Stomach (tissue), 9 donors: Measurements from ENCODE around the gene CHST14. TPM values are rescaled to one million over a fixed set of nuclear protein-coding genes. Genes with fewer than 3 reads are reported as not detected.
A peak's percentile ranks its signal among the peaks of the same experiment; 100 is the strongest.
"Not testable (repeated sequence)": the region's sequence is repeated elsewhere in the genome, so short reads cannot be mapped to it uniquely, and the experiment has no call there.

Experiments
- DNase-seq, 2 donors: peaks; one replicate each; pipeline versions ENCODE4 v3.0.0 to v3.0.0-alpha.2; 2013 to 2019
- H3K27ac ChIP-seq, 5 donors: fragments of 200-600 bp in 4 of 5; sonication (generic) in 4 of 5; one replicate each; pipeline ENCODE4 v1.5.1; 2013 to 2019; ENCODE audit warnings: mild to moderate bottlenecking in 1 of 5, moderate library complexity in 1 of 5
- H3K27me3 ChIP-seq, 3 donors: fragments of 200-600 bp; sonication (generic); one replicate each; pipeline ENCODE4 v1.5.1; 2017 to 2019; ENCODE audit warnings: mixed run types in 1 of 3
- H3K36me3 ChIP-seq, 4 donors: fragments of 200-600 bp; sonication (generic); 1 replicate in 3 of 4; 2 replicates in 1 of 4; pipeline ENCODE4 v1.5.1; 2016 to 2019
- H3K4me1 ChIP-seq, 4 donors: fragments of 200-600 bp; sonication (generic); one replicate each; pipeline ENCODE4 v1.5.1; 2016 to 2019
- H3K4me3 ChIP-seq, 4 donors: fragments of 200-600 bp; sonication (generic) in 3 of 4; one replicate each; pipeline ENCODE4 v1.5.1; 2016 to 2019; ENCODE audit warnings: mild to moderate bottlenecking in 1 of 4
- H3K9me3 ChIP-seq, 4 donors: fragments of 200-600 bp; sonication (generic); one replicate each; pipeline ENCODE4 v1.5.1; 2016 to 2019
- CTCF ChIP-seq, 7 experiments: fragments of 450-650 bp in 4 of 7; fragments of 200-600 bp in 3 of 7; sonication (generic) in 3 of 7; IDR thresholded peaks; one replicate each; pipeline ENCODE4 v1.5.1; 2016 to 2019; ENCODE audit warnings: antibody characterized with exemption in 7 of 7, control low read depth in 2 of 7, mild to moderate bottlenecking in 1 of 7
- EP300 ChIP-seq: sonication (generic); formaldehyde crosslinking; IDR thresholded peaks from one replicate; pipeline ENCODE4 v1.6.1; 2017; ENCODE audit warnings: antibody characterized with exemption
- POLR2A ChIP-seq, 4 donors: fragments of 450-650 bp; IDR thresholded peaks; one replicate each; pipeline ENCODE4 v1.6.1; 2016; ENCODE audit warnings: antibody characterized with exemption in 4 of 4, control low read depth in 2 of 4, mild to moderate bottlenecking in 1 of 4, moderate library complexity in 1 of 4
- POLR2AphosphoS5 ChIP-seq, 3 donors: sonication (generic); formaldehyde crosslinking; IDR thresholded peaks; one replicate each; pipeline ENCODE4 v1.6.1; 2016; ENCODE audit warnings: antibody characterized with exemption in 3 of 3
- WGBS, 5 donors: extraction: QIAGEN DNeasy Blood & Tissue Kit in 3 of 5; methylation state at CpG; one replicate each; pipeline versions ENCODE4 v1.1.5 to v1.1.7; 2013 to 2018; 5-methylcytosine and 5-hydroxymethylcytosine counted together
- intact Hi-C: fragments of 100-400 bp; cut with DNase I; formaldehyde crosslinking; loops from one replicate; pipeline ENCODE4 v1.15.1; 2023; ENCODE audit warnings: low total_unique reads
- polyA plus RNA-seq, 3 donors: library from polyadenylated mRNA; stranded (reverse); fragments of 200-250 nt; gene quantifications; one replicate each; pipeline ENCODE4 v1.2.3, GENCODE V29; 2013
- total RNA-seq, 5 donors: library from RNA; depleted of rRNA; stranded (reverse); fragments of >200 nt; gene quantifications; one replicate each; pipeline versions ENCODE4 v1.1.0 to v1.2.3, GENCODE V29; 2014 to 2016
- donor health status: healthy with polysubstance abuse.
- donor health status: Bipolar disorder and iron deficiency.
- donor health status: healthy.

Gene CHST14
- total and polyA plus RNA-seq, 8 donors = 0.92 to 14.6 (median 5.1) TPM

GRCh38 chr15:40451527-40452158, 19.1 kb upstream of the CHST14 start:
- intact Hi-C loops = no loop called here
- Histone ChIP-seq H3K4me3 (no peak overlapping the region), H3K36me3 (no peaks in the 10 kb centered on the region), H3K27ac (no peak overlapping the region), H3K4me1 (peaks cover 28 to 67% (median 54%) of the 10 kb centered on the region in 4 donors), H3K9me3 (no peaks in the 10 kb centered on the region), H3K27me3 (no peaks in the 10 kb centered on the region)
- TF ChIP-seq POLR2A (IDR thresholded peaks at IDR 0.05) (no peak), POLR2AphosphoS5 (IDR thresholded peaks at IDR 0.05) (no peak), CTCF (IDR thresholded peaks at IDR 0.05) (no peak), EP300 (no peak)
- WGBS, 5 donors = 61 to 70% (median 67%) methylated on average over 3 of the region's 3 CpGs
- DNase-seq = no peak

GRCh38 chr15:40452296-40453090, 18.3 kb upstream of the CHST14 start:
- Histone ChIP-seq H3K9me3 (no peaks in the 10 kb centered on the region), H3K4me3 (no peak overlapping the region), H3K27ac (no peak overlapping the region), H3K36me3 (no peaks in the 10 kb centered on the region), H3K4me1 (peaks cover 29 to 71% (median 58%) of the 10 kb centered on the region in 4 donors), H3K27me3 (no peaks in the 10 kb centered on the region)
- DNase-seq = no peak
- 52 to 70% (median 66%) methylated on average over 10 to 11 of the region's 11 CpGs for WGBS, 5 donors
- no peak for TF ChIP-seq POLR2A (IDR thresholded peaks at IDR 0.05)
- intact Hi-C loops = no loop called here

- H3K4me1 ChIP-seq = peaks cover 29 to 70% (median 58%) of the 10 kb centered on the region in 4 donors
- H3K9me3 ChIP-seq, intact Hi-C loops, H3K27me3 ChIP-seq, H3K36me3 ChIP-seq, H3K27ac ChIP-seq, H3K4me3 ChIP-seq, DNase-seq: not testable (repeated sequence)
- WGBS, 5 donors = 52 to 68% (median 59%) methylated on average over 2 to 3 of the region's 3 CpGs
Measured at GRCh38 chr15:40453941-40454340, 16.8 kb upstream of the CHST14 start.

- H3K9me3 ChIP-seq = no peaks in the 10 kb centered on the region
- no peak for DNase-seq
- no peak overlapping the region for H3K27ac ChIP-seq
- H3K4me1 ChIP-seq = peaks cover 29 to 66% (median 56%) of the 10 kb centered on the region in 4 donors
- TF ChIP-seq EP300 (no peak), POLR2AphosphoS5 (IDR thresholded peaks at IDR 0.05) (no peak), POLR2A (IDR thresholded peaks at IDR 0.05) (no peak), CTCF (IDR thresholded peaks at IDR 0.05) (no peak)
- H3K36me3 ChIP-seq = peaks cover 16 to 20% (median 18%) of the 10 kb centered on the region in 4 donors
- H3K27me3 ChIP-seq = no peaks in the 10 kb centered on the region
- no peak overlapping the region for H3K4me3 ChIP-seq
- intact Hi-C loops = no loop called here
- 53 to 74% (median 72%) methylated on average over 8 to 9 of the region's 9 CpGs for WGBS, 5 donors
Measured at GRCh38 chr15:40454904-40455391, 15.8 kb upstream of the CHST14 start.

- H3K4me3 ChIP-seq = no peak overlapping the region
- peak in 1 of 2 donors; percentile 60 for DNase-seq
- TF ChIP-seq POLR2A (IDR thresholded peaks at IDR 0.05) (no peak), CTCF (IDR thresholded peaks at IDR 0.05) (no peak), POLR2AphosphoS5 (IDR thresholded peaks at IDR 0.05) (no peak), EP300 (no peak)
- no peaks in the 10 kb centered on the region for H3K9me3 ChIP-seq
- H3K27ac ChIP-seq = no peak overlapping the region
- peaks cover 18 to 32% (median 31%) of the 10 kb centered on the region in 4 donors for H3K36me3 ChIP-seq
- H3K4me1 ChIP-seq = peaks cover 29 to 55% (median 53%) of the 10 kb centered on the region in 4 donors
- no peaks in the 10 kb centered on the region for H3K27me3 ChIP-seq
- WGBS, 5 donors = 25 to 52% (median 43%) methylated on average over 7 of the region's 7 CpGs
- intact Hi-C loops = no loop called here
Measured at GRCh38 chr15:40456299-40456712, 14.5 kb upstream of the CHST14 start.
